Measurements from ENCODE around the gene SYT12.

SYT12 gene

GRCh38 chr11:67060111-67060522, 37.2 kb downstream of the SYT12 start:
- H3K4me3 ChIP-seq (ENCODE audit: low read length), result no peak overlapping the region
- no peaks in the 10 kb centered on the region for H3K36me3 ChIP-seq (ENCODE audit: insufficient read depth, low read length)
- H3K9me3 ChIP-seq (replicated peaks; ENCODE audit: low read length), result no peaks in the 10 kb centered on the region
- no peak overlapping the region for H3K9ac ChIP-seq (ENCODE audit: low read depth, low read length)
- H3K27me3 ChIP-seq (ENCODE audit: control insufficient read depth, insufficient read depth, low read length), result peaks cover 7% of the 10 kb centered on the region
- no peak overlapping the region for H3K4me2 ChIP-seq (ENCODE audit: low read length)
- peaks cover 23% of the 10 kb centered on the region for H3K4me1 ChIP-seq (ENCODE audit: control insufficient read depth, insufficient read depth, low read length)

DNA sequence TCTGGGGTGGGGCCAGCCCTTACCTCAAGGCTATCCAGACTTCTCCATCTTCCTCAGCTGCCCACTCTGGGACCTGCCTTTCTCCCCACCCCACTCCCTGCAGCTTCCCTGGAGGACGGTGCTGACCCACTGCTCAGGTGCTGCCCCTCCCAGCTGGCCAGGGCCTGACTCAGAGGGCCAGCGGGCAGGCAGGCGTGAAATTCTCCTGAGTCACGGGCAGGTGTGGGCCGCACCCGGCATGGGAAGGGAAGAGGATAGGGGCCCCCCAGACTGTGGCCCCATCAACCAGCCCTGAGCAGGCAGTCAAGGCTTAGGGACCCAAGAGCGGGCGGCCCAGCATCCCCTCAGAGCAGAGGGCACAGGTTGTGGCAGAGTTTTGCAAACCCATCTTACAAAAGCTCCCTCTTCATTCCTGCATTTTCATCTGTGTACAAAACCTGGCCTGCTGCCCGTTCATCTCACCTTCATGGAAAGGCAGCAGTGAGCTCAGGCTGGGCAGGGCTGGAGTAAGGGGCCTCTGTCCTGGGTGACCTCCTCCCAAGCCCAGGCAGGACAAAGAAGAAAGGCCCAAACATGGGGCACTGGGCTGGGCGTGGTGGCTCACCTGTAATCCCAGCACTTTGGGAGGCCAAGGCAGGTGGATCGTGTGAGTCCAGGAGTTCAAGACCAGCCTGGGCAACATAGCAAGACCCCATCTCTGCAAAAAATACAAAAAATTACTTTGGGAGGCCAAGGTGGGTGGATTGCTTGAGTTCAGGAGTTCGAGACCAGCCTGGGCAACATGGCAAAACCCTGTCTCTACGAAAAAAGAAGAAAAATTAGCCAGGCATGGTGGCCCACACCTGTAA, 39.8 kb downstream of the SYT12 start:
- Histone ChIP-seq H3K4me3 (ENCODE audit: low read length) (no peak overlapping the region), H3K36me3 (ENCODE audit: insufficient read depth, low read length) (no peaks in the 10 kb centered on the region), H3K9ac (ENCODE audit: low read depth, low read length) (no peak overlapping the region), H3K27me3 (ENCODE audit: control insufficient read depth, insufficient read depth, low read length) (no peaks in the 10 kb centered on the region), H3K9me3 (replicated peaks; ENCODE audit: low read length) (no peaks in the 10 kb centered on the region), H3K4me1 (ENCODE audit: control insufficient read depth, insufficient read depth, low read length) (no peaks in the 10 kb centered on the region), H3K4me2 (ENCODE audit: low read length) (no peak overlapping the region)

GRCh38 chr11:67066333-67066709, 43.4 kb downstream of the SYT12 start:
- Histone ChIP-seq H3K4me3 (ENCODE audit: low read length) (no peak overlapping the region), H3K4me2 (ENCODE audit: low read length) (no peak overlapping the region), H3K27me3 (ENCODE audit: control insufficient read depth, insufficient read depth, low read length) (no peaks in the 10 kb centered on the region), H3K36me3 (ENCODE audit: insufficient read depth, low read length) (no peaks in the 10 kb centered on the region), H3K9me3 (replicated peaks; ENCODE audit: low read length) (no peaks in the 10 kb centered on the region), H3K4me1 (ENCODE audit: control insufficient read depth, insufficient read depth, low read length) (no peaks in the 10 kb centered on the region), H3K9ac (ENCODE audit: low read depth, low read length) (no peak overlapping the region)

- peak overlapping the region; percentile 82 for H3K4me2 ChIP-seq (ENCODE audit: low read length)
- H3K9ac ChIP-seq (ENCODE audit: low read depth, low read length), result no peak overlapping the region
- no peaks in the 10 kb centered on the region for H3K4me1 ChIP-seq (ENCODE audit: control insufficient read depth, insufficient read depth, low read length)
- H3K9me3 ChIP-seq (replicated peaks; ENCODE audit: low read length), result no peaks in the 10 kb centered on the region
- H3K36me3 ChIP-seq (ENCODE audit: insufficient read depth, low read length), result no peaks in the 10 kb centered on the region
- peak overlapping the region; percentile 42 for H3K4me3 ChIP-seq (ENCODE audit: low read length)
- H3K27me3 ChIP-seq (ENCODE audit: control insufficient read depth, insufficient read depth, low read length), result peaks cover 5% of the 10 kb centered on the region
These were observed 48.7 kb downstream of the SYT12 start for GRCh38 chr11:67071420-67072284.

- H3K9me3 ChIP-seq (replicated peaks; ENCODE audit: low read length), result no peaks in the 10 kb centered on the region
- no peak overlapping the region for H3K4me2 ChIP-seq (ENCODE audit: low read length)
- no peak overlapping the region for H3K9ac ChIP-seq (ENCODE audit: low read depth, low read length)
- no peaks in the 10 kb centered on the region for H3K4me1 ChIP-seq (ENCODE audit: control insufficient read depth, insufficient read depth, low read length)
- no peaks in the 10 kb centered on the region for H3K36me3 ChIP-seq (ENCODE audit: insufficient read depth, low read length)
- peaks cover 5% of the 10 kb centered on the region for H3K27me3 ChIP-seq (ENCODE audit: control insufficient read depth, insufficient read depth, low read length)
- H3K4me3 ChIP-seq (ENCODE audit: low read length), result no peak overlapping the region
These were observed 49.4 kb downstream of the SYT12 start for GRCh38 chr11:67072295-67072694.

DNA sequence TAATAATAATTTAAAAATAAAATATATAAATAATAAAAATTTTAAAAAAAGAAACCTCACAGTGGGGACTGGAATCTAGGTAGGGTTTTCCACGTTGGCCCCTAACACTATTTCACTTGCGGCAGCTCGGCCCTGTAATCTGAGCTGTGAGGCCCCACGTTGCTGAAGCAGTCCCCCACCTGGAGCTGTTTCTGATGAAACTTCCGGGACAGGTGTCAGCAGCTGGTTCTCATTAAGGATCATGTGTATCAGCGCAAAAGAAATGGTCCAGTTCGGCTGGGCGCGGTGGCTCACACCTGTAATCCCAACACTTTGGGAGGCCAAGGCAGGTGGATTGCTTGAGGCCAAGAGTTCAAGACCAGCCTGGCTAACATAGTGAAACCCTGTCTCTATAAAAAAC, 51.0 kb downstream of the SYT12 start:
- no peaks in the 10 kb centered on the region for H3K36me3 ChIP-seq (ENCODE audit: insufficient read depth, low read length)
- H3K27me3 ChIP-seq (ENCODE audit: control insufficient read depth, insufficient read depth, low read length), result peaks cover 5% of the 10 kb centered on the region
- H3K4me3 ChIP-seq (ENCODE audit: low read length), result no peak overlapping the region
- peaks cover 6% of the 10 kb centered on the region for H3K4me1 ChIP-seq (ENCODE audit: control insufficient read depth, insufficient read depth, low read length)
- H3K4me2 ChIP-seq (ENCODE audit: low read length), result no peak overlapping the region
- no peak overlapping the region for H3K9ac ChIP-seq (ENCODE audit: low read depth, low read length)
- H3K9me3 ChIP-seq (replicated peaks; ENCODE audit: low read length), result no peaks in the 10 kb centered on the region

- no peaks in the 10 kb centered on the region for H3K36me3 ChIP-seq (ENCODE audit: insufficient read depth, low read length)
- no peak overlapping the region for H3K4me2 ChIP-seq (ENCODE audit: low read length)
- no peak overlapping the region for H3K9ac ChIP-seq (ENCODE audit: low read depth, low read length)
- H3K4me3 ChIP-seq (ENCODE audit: low read length), result no peak overlapping the region
- peaks cover 6% of the 10 kb centered on the region for H3K4me1 ChIP-seq (ENCODE audit: control insufficient read depth, insufficient read depth, low read length)
- H3K27me3 ChIP-seq (ENCODE audit: control insufficient read depth, insufficient read depth, low read length), result peaks cover 5% of the 10 kb centered on the region
- no peaks in the 10 kb centered on the region for H3K9me3 ChIP-seq (replicated peaks; ENCODE audit: low read length)
These were observed 53.3 kb downstream of the SYT12 start for GRCh38 chr11:67076202-67076601.

GRCh38 chr11:67079065-67079705, 56.3 kb downstream of the SYT12 start:
- Histone ChIP-seq H3K4me2 (ENCODE audit: low read length) (no peak overlapping the region), H3K9me3 (replicated peaks; ENCODE audit: low read length) (no peaks in the 10 kb centered on the region), H3K27me3 (ENCODE audit: control insufficient read depth, insufficient read depth, low read length) (peaks cover 11% of the 10 kb centered on the region), H3K4me1 (ENCODE audit: control insufficient read depth, insufficient read depth, low read length) (peaks cover 13% of the 10 kb centered on the region), H3K4me3 (ENCODE audit: low read length) (no peak overlapping the region), H3K36me3 (ENCODE audit: insufficient read depth, low read length) (no peaks in the 10 kb centered on the region), H3K9ac (ENCODE audit: low read depth, low read length) (no peak overlapping the region)

GRCh38 chr11:67082071-67082791, 59.3 kb downstream of the SYT12 start:
- Histone ChIP-seq H3K4me1 (ENCODE audit: control insufficient read depth, insufficient read depth, low read length) (peaks cover 13% of the 10 kb centered on the region), H3K27me3 (ENCODE audit: control insufficient read depth, insufficient read depth, low read length) (peaks cover 6% of the 10 kb centered on the region), H3K4me2 (ENCODE audit: low read length) (peak overlapping the region; percentile 17), H3K9me3 (replicated peaks; ENCODE audit: low read length) (no peaks in the 10 kb centered on the region), H3K36me3 (ENCODE audit: insufficient read depth, low read length) (no peaks in the 10 kb centered on the region), H3K9ac (ENCODE audit: low read depth, low read length) (no peak overlapping the region), H3K4me3 (ENCODE audit: low read length) (no peak overlapping the region)

DNA sequence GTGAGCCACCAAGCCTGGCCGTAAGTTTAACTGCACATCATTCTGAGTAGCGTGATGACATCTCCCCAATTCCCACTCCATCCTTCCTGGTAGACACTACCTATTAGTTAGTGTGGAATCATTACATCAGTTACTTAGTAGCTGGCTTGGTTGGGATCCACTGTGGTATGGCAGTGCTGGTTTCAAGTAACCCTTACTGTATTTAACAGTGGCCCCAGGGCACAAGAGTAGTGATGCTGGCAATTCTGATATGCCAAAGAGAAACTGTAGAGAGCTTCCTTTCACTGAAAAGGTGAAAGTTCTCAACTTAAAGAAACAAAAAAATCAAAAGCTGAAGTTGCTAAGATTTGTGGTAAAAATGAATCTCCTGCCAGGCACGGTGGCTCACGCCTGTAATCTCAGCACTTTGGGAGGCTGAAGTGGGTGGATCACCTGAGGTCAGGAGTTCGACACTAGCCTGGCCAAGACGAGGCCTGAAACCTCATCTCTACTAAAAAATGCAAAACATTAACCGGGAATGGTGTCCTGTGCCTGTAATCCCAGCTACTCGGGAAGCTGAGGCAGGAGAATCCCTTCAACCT, 60.9 kb downstream of the SYT12 start:
- H3K27me3 ChIP-seq (ENCODE audit: control insufficient read depth, insufficient read depth, low read length), result peaks cover 6% of the 10 kb centered on the region
- no peak overlapping the region for H3K4me2 ChIP-seq (ENCODE audit: low read length)
- no peaks in the 10 kb centered on the region for H3K36me3 ChIP-seq (ENCODE audit: insufficient read depth, low read length)
- no peaks in the 10 kb centered on the region for H3K9me3 ChIP-seq (replicated peaks; ENCODE audit: low read length)
- H3K4me1 ChIP-seq (ENCODE audit: control insufficient read depth, insufficient read depth, low read length), result peaks cover 6% of the 10 kb centered on the region
- no peak overlapping the region for H3K4me3 ChIP-seq (ENCODE audit: low read length)
- no peak overlapping the region for H3K9ac ChIP-seq (ENCODE audit: low read depth, low read length)
